Activated effector memory CD4-positive, alpha-beta T cell treated with Interleukin-2 at 50 U/mL for 16 hours (primary cell): ENCODE data around the gene SSC4D.
"Not testable (repeated sequence)": the region's sequence is repeated elsewhere in the genome, so short reads cannot be mapped to it uniquely, and the experiment has no call there.

Experiments
- DNase-seq: peaks from one replicate; pipeline ENCODE4 v3.0.0-alpha.2; 2020

SSC4D gene

GRCh38 chr7:76417654-76418310 lies 8.3 kb upstream of the SSC4D start:
- DNase-seq = not testable (repeated sequence)

DNA sequence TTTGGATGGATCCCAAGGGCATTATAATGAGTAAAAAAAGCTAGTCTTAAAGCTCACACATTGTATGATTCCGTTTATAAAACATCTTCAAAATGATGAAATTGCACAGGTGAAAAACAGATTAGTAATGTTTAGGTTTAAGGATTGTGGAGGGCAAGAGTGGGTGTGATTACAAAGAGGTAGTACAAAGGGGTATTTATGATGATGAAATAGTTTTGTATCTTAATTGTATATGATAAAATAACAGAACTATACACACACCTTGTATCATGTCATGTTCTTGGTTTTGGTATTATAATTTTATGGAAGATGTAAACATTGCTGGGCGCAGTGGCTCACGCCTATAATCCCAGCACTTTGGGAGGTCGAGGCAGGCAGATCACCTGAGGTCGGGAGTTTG lies 2.8 kb upstream of the SSC4D start:
- DNase-seq = no peak

DNA sequence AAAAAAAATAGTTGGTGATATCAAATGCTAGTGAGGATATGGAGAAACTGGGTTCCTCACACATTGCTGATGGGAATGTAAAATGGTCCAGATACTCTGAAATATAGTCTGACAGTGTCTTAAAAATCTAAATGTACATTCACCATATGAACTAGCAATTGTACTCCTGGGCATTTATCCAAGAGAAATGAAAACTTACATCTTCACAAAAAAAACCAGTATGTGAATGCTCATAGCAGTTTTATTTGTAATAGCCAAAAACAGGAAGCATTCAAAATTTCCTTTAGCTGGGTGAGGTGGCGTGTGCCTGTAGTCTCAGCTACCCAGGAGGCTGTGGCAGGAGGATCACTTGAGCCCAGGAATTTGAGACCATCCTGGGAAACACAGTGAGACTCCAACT lies 2.1 kb upstream of the SSC4D start:
- DNase-seq = no peak

DNA sequence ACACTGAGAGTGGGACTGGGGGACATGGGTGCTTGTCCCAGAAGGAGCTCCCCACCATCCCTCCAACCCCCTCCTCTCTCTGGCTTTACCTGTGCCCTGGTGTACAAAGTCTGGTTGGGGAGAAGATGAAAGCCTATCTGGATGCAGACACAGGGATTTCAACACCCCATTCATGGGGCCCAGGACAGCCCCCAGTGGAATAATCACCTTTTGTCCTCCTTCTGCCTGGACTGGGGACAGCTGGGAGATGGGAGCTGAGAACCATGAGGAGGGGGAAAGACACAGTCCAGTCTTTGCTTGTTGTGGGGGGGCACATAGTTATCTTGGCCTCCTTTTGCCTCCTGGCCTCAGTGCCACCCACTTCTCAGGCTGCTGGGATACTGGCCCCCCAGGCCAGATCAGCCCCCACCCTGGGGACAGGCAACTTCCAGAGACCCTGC lies 1.4 kb downstream of the SSC4D start:
- no peak for DNase-seq

- no peak for DNase-seq
These were observed 1.8 kb downstream of the SSC4D start for GRCh38 chr7:76407718-76408117.

DNA sequence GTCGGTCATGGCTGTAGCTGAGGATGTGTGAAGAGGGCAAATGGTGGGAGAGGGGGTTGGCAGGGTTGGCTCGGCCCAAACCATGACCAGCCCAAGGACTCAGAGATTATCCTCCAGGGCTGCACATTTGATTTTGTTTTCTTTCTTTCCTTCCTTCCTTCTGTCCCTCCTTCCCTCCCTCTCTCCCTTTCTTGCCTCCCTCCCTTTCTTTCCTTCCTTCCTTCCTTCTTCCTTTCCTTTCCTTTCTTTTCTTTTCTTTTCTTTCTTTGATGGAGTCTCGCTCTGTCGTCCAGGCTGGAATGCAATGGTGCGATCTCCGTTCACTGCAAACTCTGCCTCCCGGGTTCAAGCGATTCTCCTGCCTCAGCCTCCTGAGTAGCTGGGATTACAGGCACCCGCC lies 3.8 kb downstream of the SSC4D start:
- DNase-seq = no peak

DNA sequence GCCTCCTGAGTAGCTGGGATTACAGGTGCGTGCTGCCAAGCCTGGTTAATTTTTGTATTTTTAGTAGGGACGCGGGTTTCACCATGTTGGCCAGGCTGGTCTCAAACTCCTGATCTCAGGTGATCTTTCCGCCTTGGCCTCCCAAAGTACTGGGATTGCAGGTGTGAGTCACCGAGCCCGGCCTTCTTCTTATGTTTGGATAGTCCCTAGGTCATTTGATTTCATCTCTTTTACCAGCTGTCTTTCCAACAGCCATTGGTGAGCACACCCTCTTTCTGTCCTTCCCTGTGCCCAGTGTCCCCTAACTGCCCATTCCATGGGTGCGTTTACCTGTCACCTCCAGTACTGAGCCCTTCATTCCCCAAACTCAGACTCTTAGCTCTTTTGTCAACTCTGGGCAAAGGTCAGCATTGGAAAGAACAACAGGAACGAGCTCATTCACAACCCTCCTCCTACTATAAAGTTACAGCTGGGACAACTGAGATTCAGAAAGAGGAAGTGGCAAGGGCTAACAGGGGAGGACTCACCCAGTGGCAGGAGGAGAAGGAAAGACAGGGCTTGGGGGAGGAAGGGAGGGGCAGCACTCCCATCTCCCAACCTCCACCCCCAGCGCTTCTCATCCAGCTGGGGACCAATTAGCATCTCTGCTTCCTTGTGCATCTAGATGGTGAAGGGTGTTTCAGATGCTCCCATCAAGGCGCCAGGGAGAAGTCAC lies 5.6 kb downstream of the SSC4D start:
- no peak for DNase-seq

GRCh38 chr7:76403097-76403496 lies 6.4 kb downstream of the SSC4D start:
- DNase-seq = not testable (repeated sequence)

GRCh38 chr7:76400248-76400647 lies 9.2 kb downstream of the SSC4D start:
- DNase-seq = no peak

GRCh38 chr7:76397409-76398183 lies 11.9 kb downstream of the SSC4D start:
- DNase-seq = peak; percentile 74

DNA sequence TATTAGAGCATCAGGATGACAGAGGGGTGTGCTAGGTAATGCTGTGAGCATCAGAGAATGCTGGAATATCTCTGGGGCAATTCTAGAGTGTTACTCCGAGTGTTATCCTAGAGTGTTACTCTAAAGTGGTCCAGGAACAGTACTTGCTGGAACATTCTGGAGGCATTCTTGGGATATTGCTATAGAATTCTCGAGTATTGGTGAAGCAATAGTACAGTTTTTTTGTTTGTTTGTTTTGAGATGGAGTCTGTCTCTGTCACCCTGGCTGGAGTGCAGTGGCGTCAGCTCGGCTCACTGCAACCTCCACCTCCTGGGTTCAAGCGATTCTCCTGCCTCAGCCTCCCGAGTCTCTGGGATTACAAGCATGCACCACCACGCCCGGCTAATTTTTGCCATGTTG lies 12.6 kb downstream of the SSC4D start:
- DNase-seq = no peak

- no peak for DNase-seq
These were observed 13.4 kb downstream of the SSC4D start for GRCh38 chr7:76395965-76396726.

GRCh38 chr7:76395605-76395964 lies 13.9 kb downstream of the SSC4D start:
- DNase-seq = not testable (repeated sequence)

- no peak for DNase-seq
These were observed 14.5 kb downstream of the SSC4D start for GRCh38 chr7:76394957-76395356.

- peak; percentile 92 for DNase-seq
These were observed 16.1 kb downstream of the SSC4D start for GRCh38 chr7:76393116-76394031.

DNA sequence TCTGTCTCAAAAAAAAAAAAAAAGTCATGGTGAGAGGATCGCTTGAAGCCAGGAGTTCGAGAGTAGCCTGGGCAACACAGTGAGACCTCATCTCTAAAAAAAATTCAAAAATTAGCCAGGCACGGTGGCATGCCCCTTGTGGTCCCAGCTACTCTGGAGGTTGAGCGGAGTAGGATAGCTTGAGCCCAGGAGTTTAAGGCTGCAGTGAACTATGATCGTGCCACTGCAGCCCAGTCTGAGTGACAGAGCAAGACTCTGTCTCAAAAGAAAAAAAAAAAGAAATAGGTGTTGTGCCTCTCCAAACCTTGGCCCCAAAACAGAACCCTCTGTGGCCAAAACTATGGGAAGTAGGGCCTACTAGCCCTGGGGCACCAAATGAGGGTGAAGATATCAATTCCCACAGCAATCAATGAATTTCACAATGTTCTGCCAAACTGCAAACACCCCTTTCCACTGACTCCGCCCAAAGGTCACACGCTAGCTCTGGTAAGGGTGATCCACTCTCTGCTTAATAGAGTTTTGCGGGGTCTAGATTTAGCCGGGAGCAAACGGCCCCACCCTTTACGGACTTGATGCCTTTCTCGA lies 16.9 kb downstream of the SSC4D start:
- no peak for DNase-seq

DNA sequence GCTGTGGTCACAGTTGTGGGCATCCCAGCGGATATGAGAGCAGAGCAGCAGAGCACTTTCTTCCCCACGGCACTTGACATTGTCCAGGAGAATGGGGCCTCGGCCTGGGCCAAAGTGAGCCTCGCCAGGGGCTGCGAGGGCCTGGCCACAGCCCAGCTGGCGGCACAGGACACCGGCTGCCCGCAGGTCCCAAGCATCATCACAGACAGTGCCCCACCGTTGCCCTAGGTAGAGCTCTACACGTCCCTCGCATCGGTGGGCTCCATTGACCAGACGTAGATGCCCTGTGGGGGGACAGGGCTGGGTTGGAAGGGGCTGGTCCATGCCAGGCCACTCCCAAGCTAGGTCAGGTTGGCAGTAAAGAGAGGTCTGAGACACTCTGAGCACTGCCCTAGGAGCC lies 19.4 kb downstream of the SSC4D start:
- no peak for DNase-seq

- DNase-seq = not testable (repeated sequence)
These were observed 21.7 kb downstream of the SSC4D start for GRCh38 chr7:76387789-76388188.

GRCh38 chr7:76386691-76387260 lies 22.7 kb downstream of the SSC4D start:
- no peak for DNase-seq

- DNase-seq = no peak
These were observed 26.2 kb downstream of the SSC4D start for GRCh38 chr7:76383089-76383944.
